GM19372 (cell line): ENCODE measurements around the gene FMC1.

Experiments
- ATAC-seq: cut with Tn5 transposase; IDR thresholded peaks from one replicate; pipeline ENCODE4 v1.9.1; 2021; ENCODE audit warnings: mild to moderate bottlenecking, low read depth, moderate library complexity; ENCODE audit not compliant: unreplicated experiment

Gene FMC1

DNA sequence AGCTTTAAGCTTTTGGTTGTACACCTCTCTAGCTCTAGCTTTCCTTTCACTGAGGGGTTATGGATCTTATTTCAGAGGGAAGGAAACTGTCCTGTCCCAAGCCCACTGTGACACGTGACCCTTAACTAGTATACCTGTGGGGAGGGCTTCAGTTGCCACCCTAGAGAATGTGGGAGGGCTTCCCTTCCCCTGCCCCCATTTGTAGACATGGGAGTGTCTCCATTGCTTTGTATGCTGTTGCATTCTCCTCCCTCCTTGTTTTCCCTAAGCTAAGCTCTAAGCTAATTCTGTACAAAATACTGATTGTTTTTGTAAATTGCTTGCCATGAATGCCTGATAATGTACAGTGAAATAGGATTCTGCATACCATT lies 29.8 kb downstream of the FMC1 start:
- no peak for ATAC-seq

DNA sequence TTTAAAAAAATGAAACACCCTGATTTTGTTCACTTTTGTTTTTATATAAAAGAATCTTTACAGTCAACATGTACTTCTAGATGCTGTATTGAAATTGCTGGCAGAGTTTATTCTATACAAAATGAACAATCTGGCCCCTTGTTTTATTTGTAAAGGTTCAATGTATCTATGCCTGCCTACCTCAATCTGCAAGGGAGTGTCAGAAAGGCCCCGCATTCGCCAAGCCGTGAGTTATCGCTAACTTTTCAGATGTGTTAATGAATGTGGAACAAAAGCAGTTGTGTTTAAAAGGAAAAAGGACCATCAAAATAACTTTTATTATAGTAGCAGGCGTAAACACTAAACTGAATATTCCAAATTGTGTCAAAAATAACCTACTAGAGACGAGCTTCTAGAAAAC lies 33.1 kb downstream of the FMC1 start:
- ATAC-seq = no peak

DNA sequence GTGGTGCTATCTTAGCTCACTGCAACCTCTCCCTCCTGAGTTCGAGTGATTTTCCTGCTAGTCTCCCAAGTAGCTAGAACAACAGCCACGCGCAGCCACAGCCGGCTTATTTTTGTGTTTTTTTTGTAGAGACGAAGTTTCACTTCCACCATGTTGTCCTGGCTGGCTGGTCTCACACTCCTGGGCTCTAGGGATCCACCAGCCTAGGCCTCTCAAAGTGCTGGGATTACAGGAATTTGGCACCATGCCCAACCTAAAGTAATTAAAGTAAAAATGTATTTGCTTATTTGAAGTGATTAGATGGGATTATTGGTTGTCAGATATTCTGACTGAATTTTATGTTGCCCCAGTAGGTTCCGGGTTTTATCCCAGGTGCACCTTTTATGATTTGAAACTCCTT lies 41.3 kb downstream of the FMC1 start:
- no peak for ATAC-seq

DNA sequence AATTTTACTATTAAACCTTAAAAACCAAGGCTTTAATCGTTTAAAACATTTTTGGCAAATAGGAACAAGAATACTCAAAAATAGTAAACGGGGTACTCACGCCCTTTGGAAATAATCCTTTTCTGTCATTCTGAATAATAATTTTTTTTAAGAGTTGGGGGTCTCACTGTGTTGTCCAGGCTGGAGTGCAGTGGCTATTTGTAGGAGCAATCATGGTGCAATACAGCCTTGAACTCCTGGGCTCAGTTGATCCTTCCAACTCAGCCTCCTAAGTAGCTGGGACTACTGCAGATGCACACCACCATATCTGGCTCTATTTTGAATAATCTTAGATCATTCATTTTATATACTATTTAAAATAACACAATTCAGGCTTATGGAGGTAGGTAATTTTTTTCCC lies 43.5 kb downstream of the FMC1 start:
- ATAC-seq = no peak

DNA sequence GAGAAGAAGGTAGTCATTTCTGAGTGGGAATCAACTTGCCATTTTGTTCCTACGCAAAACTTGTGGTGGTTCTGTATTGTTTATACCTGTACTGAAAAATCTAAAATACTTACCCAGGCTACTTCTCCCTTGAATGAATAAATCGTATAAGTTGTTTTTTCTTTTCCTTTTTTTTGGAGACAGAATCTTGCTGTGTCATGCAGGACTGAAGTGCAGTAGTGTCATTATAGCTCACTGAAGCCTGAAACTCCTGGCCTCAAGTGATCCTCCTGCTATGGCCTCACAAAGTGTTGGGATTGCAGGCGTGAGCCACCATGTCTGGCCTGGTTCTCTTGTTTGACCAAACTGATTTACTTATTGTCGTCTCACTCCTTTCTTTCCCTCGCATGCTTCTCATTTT lies 46.5 kb downstream of the FMC1 start:
- no peak for ATAC-seq

DNA sequence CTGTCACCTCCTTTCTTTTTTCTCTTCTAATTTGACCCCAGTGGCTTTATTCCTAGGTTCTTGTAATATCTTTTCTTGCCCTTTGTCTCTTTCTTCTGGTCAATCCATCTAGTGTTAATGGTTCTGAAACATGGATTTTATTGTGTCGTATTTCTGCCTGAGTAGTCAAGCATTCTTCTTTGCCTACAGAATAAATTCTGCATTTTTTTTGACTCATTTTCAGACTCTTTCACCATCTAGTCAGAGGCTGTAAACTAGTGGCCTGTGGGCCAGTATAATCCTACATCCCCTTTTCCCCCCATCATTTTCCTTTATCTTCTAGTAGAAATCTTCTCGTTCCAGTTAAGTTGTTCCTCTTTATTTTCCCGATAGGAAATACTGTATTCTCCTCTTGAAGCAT lies 48.0 kb downstream of the FMC1 start:
- ATAC-seq = no peak

DNA sequence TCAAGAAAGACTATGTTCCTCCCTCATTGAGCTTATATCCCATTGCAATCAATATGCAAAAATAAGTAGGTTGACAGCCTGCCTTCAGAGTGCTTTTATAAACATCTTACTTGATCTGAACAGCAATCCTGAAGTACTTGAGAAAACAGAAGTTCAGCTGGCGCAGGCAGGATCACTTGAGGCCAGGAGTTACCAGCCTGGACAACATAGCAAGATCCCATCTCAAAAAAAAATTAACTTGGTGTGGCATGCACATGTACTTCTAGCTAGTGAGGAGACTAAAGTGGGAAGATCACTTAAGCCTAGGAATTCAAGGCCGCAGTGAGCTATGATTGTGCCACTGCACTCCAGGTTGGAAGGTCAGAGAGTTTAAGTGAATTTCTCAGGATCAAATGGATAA lies 48.6 kb downstream of the FMC1 start:
- no peak for ATAC-seq

DNA sequence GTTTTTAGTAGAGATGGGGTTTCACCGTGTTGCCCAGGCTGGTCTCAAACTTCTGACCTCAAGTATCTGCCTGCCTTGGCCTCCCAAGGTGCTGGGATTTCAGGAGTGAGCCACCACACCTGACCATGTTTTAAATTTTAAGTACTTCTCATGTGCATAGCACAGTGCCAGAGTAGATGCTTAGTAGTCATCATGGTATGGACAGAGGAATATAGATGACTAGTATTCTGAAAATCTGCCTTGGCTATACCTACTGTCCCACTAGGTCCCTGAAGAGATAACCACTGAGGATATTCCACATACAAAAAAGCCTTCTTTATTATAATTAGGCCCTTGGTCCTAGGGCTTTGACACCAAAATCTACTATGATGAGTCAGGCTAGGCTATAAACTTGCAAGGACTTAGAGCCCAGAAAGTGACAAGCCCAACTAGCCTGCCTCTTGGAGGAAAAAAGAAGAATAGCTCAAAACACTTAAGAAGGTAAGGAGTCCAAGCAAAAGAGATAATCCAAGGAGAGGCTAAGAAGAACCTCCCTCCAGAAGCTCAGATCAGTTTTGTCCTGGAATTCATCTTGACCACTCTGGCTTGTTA lies 52.6 kb downstream of the FMC1 start:
- ATAC-seq = no peak

DNA sequence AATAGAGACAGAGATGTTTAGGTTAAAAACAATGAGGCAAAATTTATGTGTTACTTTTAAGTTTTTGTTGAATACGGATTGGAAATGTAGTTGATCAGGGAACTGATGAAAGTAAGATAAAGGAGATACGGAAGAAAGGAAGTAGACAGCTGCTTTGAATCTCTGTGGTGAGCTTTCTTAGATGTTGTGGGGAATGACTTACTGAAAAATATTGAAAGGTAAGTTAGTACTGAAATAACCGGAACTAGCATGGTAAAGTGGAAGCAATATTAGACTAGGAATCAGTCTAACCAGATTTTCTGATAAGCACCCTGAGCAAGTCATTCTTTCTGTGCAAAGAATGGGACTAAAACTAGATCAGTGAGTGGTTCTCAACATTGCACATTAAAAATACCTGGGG lies 53.4 kb downstream of the FMC1 start:
- ATAC-seq = no peak
